GM21447 (cell line): ENCODE data around the gene EIF3L.
A peak's percentile ranks its signal among the peaks of the same experiment; 100 is the strongest.

ENCODE experiments used
- ATAC-seq: cut with Tn5 transposase; IDR thresholded peaks from one replicate; pipeline ENCODE4 v1.9.1; 2021; ENCODE audit not compliant: unreplicated experiment

The EIF3L gene

GRCh38 chr22:37904572-37905533 is 55.6 kb downstream of the EIF3L start:
- no peak for ATAC-seq

GRCh38 chr22:37905534-37906363 is 56.5 kb downstream of the EIF3L start, which contains the start of gene MICALL1:
Gene MICALL1 (plus strand): TSS chr22:37906297. CDS start chr22:37906423, 126 bp downstream.
- peak; percentile 59 for ATAC-seq

- ATAC-seq = peak; percentile 41
Observed at GRCh38 chr22:37906364-37907008, 57.3 kb downstream of the EIF3L start.

GRCh38 chr22:37907036-37907954 is 58.1 kb downstream of the EIF3L start:
- ATAC-seq = no peak

GRCh38 chr22:37909766-37910165 is 60.5 kb downstream of the EIF3L start:
- ATAC-seq = no peak

- no peak for ATAC-seq
Observed at GRCh38 chr22:37910890-37911672, 61.9 kb downstream of the EIF3L start.

- ATAC-seq = no peak
Observed at GRCh38 chr22:37911697-37912096, 62.5 kb downstream of the EIF3L start.

- no peak for ATAC-seq
Observed at GRCh38 chr22:37912171-37912570, 63.0 kb downstream of the EIF3L start.

- no peak for ATAC-seq
Observed at GRCh38 chr22:37913233-37913721, 64.1 kb downstream of the EIF3L start.

- no peak for ATAC-seq
Observed at GRCh38 chr22:37916311-37916710, 67.1 kb downstream of the EIF3L start.

GRCh38 chr22:37917874-37918548 is 68.8 kb downstream of the EIF3L start:
- ATAC-seq = no peak

GRCh38 chr22:37918580-37919270 is 69.5 kb downstream of the EIF3L start:
- no peak for ATAC-seq

- no peak for ATAC-seq
Observed at GRCh38 chr22:37920126-37920525, 70.9 kb downstream of the EIF3L start.

- no peak for ATAC-seq
Observed at GRCh38 chr22:37922191-37922590, 73.0 kb downstream of the EIF3L start.

- ATAC-seq = no peak
Observed at GRCh38 chr22:37923927-37924326, 74.7 kb downstream of the EIF3L start.

- no peak for ATAC-seq
Observed at GRCh38 chr22:37924386-37925065, 75.3 kb downstream of the EIF3L start.

- ATAC-seq = no peak
Observed at GRCh38 chr22:37925330-37925729, 76.1 kb downstream of the EIF3L start.
